Measurements from ENCODE around the gene CREB5.

GRCh38 chr7:28466885-28467284, 54.6 kb downstream of the CREB5 start:
- TF ChIP-seq CTCF (conservative IDR thresholded peaks at IDR 0.05; ENCODE audit: low read length) (no peak), EZH2phosphoT487 (IDR thresholded peaks at IDR 0.05; ENCODE audit: borderline replicate concordance) (no peak)

All from Loucy (cell line).